Measurements from ENCODE around the gene IDI1. TPM values are rescaled to one million over a fixed set of nuclear protein-coding genes. Genes with fewer than 3 reads are reported as not detected.

IDI1 gene
- total and polyA plus RNA-seq, 11 donors = 9.1 to 44.8 (median 18.4) TPM

GRCh38 chr10:1050554-1050953 is 1.6 kb upstream of the IDI1 start:
- no peak for DNase-seq
- H3K4me3 ChIP-seq = peak overlapping the region in 7 of 12 donors; percentile 77 to 90 (median 85)
- TF ChIP-seq CTCF (IDR thresholded peaks at IDR 0.05) (no peak), POLR2A (IDR thresholded peaks at IDR 0.05) (no peak)
- H3K4me1 ChIP-seq = peaks cover 0 to 55% (median 37%) of the 10 kb centered on the region in 12 donors
- intact Hi-C loops (cut with DNase I) = loop anchor here in 2 of 10 donors (5.0 kb wide), 2 partner anchors 63 to 118 kb away; partner anchors contain the start of genes GTPBP4 (in 1 of the 2) and LARP4B (in 1 of the 2)
- H3K36me3 ChIP-seq = peaks cover 0 to 43% (median 29%) of the 10 kb centered on the region in 9 donors
- H3K27ac ChIP-seq = peak overlapping the region in 6 of 12 donors; percentile 96 to 100 (median 98)
- H3K9me3 ChIP-seq = no peaks in the 10 kb centered on the region
- 70 to 78% (median 71%) methylated on average over 4 of the region's 4 CpGs for WGBS, 4 donors
- ATAC-seq = no peak
- H3K27me3 ChIP-seq = no peaks in the 10 kb centered on the region

- DNase-seq (no peak), ATAC-seq (no peak)
- H3K4me1 ChIP-seq = peaks cover 0 to 55% (median 33%) of the 10 kb centered on the region in 12 donors
- H3K9me3 ChIP-seq = no peaks in the 10 kb centered on the region
- peak overlapping the region in 11 of 12 donors; percentile 95 to 100 (median 98) for H3K27ac ChIP-seq
- no peak for TF ChIP-seq CTCF (IDR thresholded peaks at IDR 0.05)
- TF ChIP-seq POLR2A (IDR thresholded peaks at IDR 0.05) = no peak
- 24 to 45% (median 34%) methylated on average over 5 of the region's 5 CpGs for WGBS, 4 donors
- no peaks in the 10 kb centered on the region for H3K27me3 ChIP-seq
- intact Hi-C loops (cut with DNase I) = loop anchor here in 2 of 10 donors (5.0 kb wide), 2 partner anchors 63 to 118 kb away; partner anchors contain the start of genes GTPBP4 (in 1 of the 2) and LARP4B (in 1 of the 2)
- peaks cover 0 to 43% (median 29%) of the 10 kb centered on the region in 9 donors for H3K36me3 ChIP-seq
- H3K4me3 ChIP-seq = peak overlapping the region; percentile 52 to 95 (median 82)
These were observed 1.2 kb upstream of the IDI1 start for GRCh38 chr10:1050145-1050544.

- no peak for DNase-seq
- ATAC-seq = no peak
- H3K36me3 ChIP-seq = peaks cover 0 to 43% (median 29%) of the 10 kb centered on the region in 9 donors
- peak overlapping the region; percentile 95 to 100 (median 98) for H3K27ac ChIP-seq
- WGBS, 4 donors = 0 to 1% (median 1%) methylated on average over 25 to 34 of the region's 34 CpGs
- H3K9me3 ChIP-seq = no peaks in the 10 kb centered on the region
- no peaks in the 10 kb centered on the region for H3K27me3 ChIP-seq
- TF ChIP-seq POLR2A (IDR thresholded peaks at IDR 0.05) (no peak), CTCF (IDR thresholded peaks at IDR 0.05) (no peak)
- peak overlapping the region; percentile 52 to 95 (median 82) for H3K4me3 ChIP-seq
- H3K4me1 ChIP-seq = peaks cover under 1 to 55% (median 32%) of the 10 kb centered on the region in 12 donors
- intact Hi-C loops (cut with DNase I) = loop anchor here in 4 of 10 donors (1.0 to 5.0 kb wide), 4 partner anchors 61 to 119 kb away; partner anchors contain the start of genes GTPBP4 (in 3 of the 4) and LARP4B (in 2 of the 4)
These were observed 573 bp upstream of the IDI1 start for GRCh38 chr10:1049425-1049958.

GRCh38 chr10:1048349-1048731 is 579 bp downstream of the IDI1 start:
- peak in 1 of 5 donors; percentile 61 for DNase-seq
- H3K27ac ChIP-seq = peak overlapping the region; percentile 95 to 100 (median 98)
- H3K36me3 ChIP-seq = peaks cover 0 to 33% (median 26%) of the 10 kb centered on the region in 9 donors
- no peaks in the 10 kb centered on the region for H3K27me3 ChIP-seq
- H3K4me3 ChIP-seq = peak overlapping the region; percentile 52 to 95 (median 82)
- intact Hi-C loops (cut with DNase I) = loop anchor here in 3 of 10 donors (2.0 to 5.0 kb wide), 3 partner anchors 61 to 118 kb away; partner anchors contain the start of genes GTPBP4 (in 2 of the 3) and LARP4B (in 2 of the 3)
- peak in 3 of 4 donors; percentile 2 to 28 (median 4) for ATAC-seq
- H3K9me3 ChIP-seq = no peaks in the 10 kb centered on the region
- H3K4me1 ChIP-seq = peaks cover 6 to 53% (median 33%) of the 10 kb centered on the region in 12 donors
- no peak for TF ChIP-seq CTCF (IDR thresholded peaks at IDR 0.05)
- TF ChIP-seq POLR2A (IDR thresholded peaks at IDR 0.05) = no peak
- 0 to 1% (median 0%) methylated on average over 34 to 37 of the region's 37 CpGs for WGBS, 4 donors
